GM21723 (cell line): ENCODE measurements around the gene COL23A1.

Source experiments
- ATAC-seq: cut with Tn5 transposase; IDR thresholded peaks from one replicate; pipeline ENCODE4 v1.9.1; 2021; ENCODE audit warnings: mild to moderate bottlenecking, moderate library complexity; ENCODE audit not compliant: unreplicated experiment

The COL23A1 gene

GRCh38 chr5:178350361-178351220 lies 239.6 kb downstream of the COL23A1 start:
- ATAC-seq: no peak

GRCh38 chr5:178349625-178350353 lies 240.4 kb downstream of the COL23A1 start:
- ATAC-seq: no peak

GRCh38 chr5:178349075-178349511 lies 241.1 kb downstream of the COL23A1 start:
- ATAC-seq: no peak

GRCh38 chr5:178348356-178349074 lies 241.7 kb downstream of the COL23A1 start:
- ATAC-seq: no peak

- ATAC-seq: no peak
These were observed 242.2 kb downstream of the COL23A1 start for GRCh38 chr5:178347956-178348355.

- ATAC-seq: no peak
These were observed 243.4 kb downstream of the COL23A1 start for GRCh38 chr5:178346607-178347334.

GRCh38 chr5:178343306-178343705 lies 246.9 kb downstream of the COL23A1 start:
- ATAC-seq: no peak

- no peak for ATAC-seq
These were observed 248.4 kb downstream of the COL23A1 start for GRCh38 chr5:178341851-178342140.

GRCh38 chr5:178341091-178341850 lies 248.9 kb downstream of the COL23A1 start:
- no peak for ATAC-seq

- ATAC-seq: no peak
These were observed 249.6 kb downstream of the COL23A1 start for GRCh38 chr5:178340637-178341036.

- ATAC-seq: no peak
These were observed 250.0 kb downstream of the COL23A1 start for GRCh38 chr5:178340187-178340586.

GRCh38 chr5:178339272-178339671 lies 250.9 kb downstream of the COL23A1 start:
- no peak for ATAC-seq

- no peak for ATAC-seq
These were observed 251.4 kb downstream of the COL23A1 start for GRCh38 chr5:178338750-178339144.

GRCh38 chr5:178338126-178338749 lies 252.0 kb downstream of the COL23A1 start:
- no peak for ATAC-seq

GRCh38 chr5:178337334-178337741 lies 252.9 kb downstream of the COL23A1 start:
- no peak for ATAC-seq

- ATAC-seq: no peak
These were observed 253.3 kb downstream of the COL23A1 start for GRCh38 chr5:178336889-178337288.

- ATAC-seq: no peak
These were observed 254.7 kb downstream of the COL23A1 start for GRCh38 chr5:178335302-178336030.

GRCh38 chr5:178334861-178335260 lies 255.3 kb downstream of the COL23A1 start:
- ATAC-seq: no peak
